ENCODE results near the gene URB1. TPM values are rescaled to one million over a fixed set of nuclear protein-coding genes. Genes with fewer than 3 reads are reported as not detected.
"Not testable (repeated sequence)": the region's sequence is repeated elsewhere in the genome, so short reads cannot be mapped to it uniquely, and the experiment has no call there.

The URB1 gene
- total and polyA plus RNA-seq, 2 experiments from 2014 or later = 3.4 to 10.1 TPM

- no peak overlapping the region for H3K27ac ChIP-seq
- peaks cover 1% of the 10 kb centered on the region for H3K36me3 ChIP-seq (replicated peaks; ENCODE audit: insufficient read depth, low read depth)
These were observed 20.1 kb downstream of the URB1 start for GRCh38 chr21:32372755-32373154.

GRCh38 chr21:32371913-32372314 is 20.9 kb downstream of the URB1 start:
- Histone ChIP-seq H3K9me2 (replicated peaks; ENCODE audit: insufficient read depth) (no peaks in the 10 kb centered on the region), H3K4me3 (no peak overlapping the region), H3K27me3 (no peaks in the 10 kb centered on the region), H2AFZ (no peak overlapping the region), H3K36me3 (replicated peaks; ENCODE audit: insufficient read depth, low read depth) (peaks cover 3% of the 10 kb centered on the region), H3K9me3 (ENCODE audit: low read depth) (no peaks in the 10 kb centered on the region), H3K4me2 (no peak overlapping the region), H3K27ac (no peak overlapping the region), H3K4me1 (ENCODE audit: insufficient read depth) (no peaks in the 10 kb centered on the region), H4K20me1 (ENCODE audit: insufficient read depth, poor library complexity, severe bottlenecking) (no peaks in the 10 kb centered on the region), H3K79me2 (no peaks in the 10 kb centered on the region)
- WGBS (ENCODE audit: low lambda C conversion rate, missing lambda C conversion rate) = 89% methylated on average over 6 of the region's 6 CpGs
- no peak for DNase-seq (ENCODE audit: low spot score)
- TF ChIP-seq EZH2 (IDR thresholded peaks at IDR 0.05; ENCODE audit: borderline replicate concordance) (no peak), EZH2phosphoT487 (IDR thresholded peaks at IDR 0.05; ENCODE audit: low read depth, severe bottlenecking, unreplicated experiment) (no peak)
- TF ChIP-seq, protein P1, sequence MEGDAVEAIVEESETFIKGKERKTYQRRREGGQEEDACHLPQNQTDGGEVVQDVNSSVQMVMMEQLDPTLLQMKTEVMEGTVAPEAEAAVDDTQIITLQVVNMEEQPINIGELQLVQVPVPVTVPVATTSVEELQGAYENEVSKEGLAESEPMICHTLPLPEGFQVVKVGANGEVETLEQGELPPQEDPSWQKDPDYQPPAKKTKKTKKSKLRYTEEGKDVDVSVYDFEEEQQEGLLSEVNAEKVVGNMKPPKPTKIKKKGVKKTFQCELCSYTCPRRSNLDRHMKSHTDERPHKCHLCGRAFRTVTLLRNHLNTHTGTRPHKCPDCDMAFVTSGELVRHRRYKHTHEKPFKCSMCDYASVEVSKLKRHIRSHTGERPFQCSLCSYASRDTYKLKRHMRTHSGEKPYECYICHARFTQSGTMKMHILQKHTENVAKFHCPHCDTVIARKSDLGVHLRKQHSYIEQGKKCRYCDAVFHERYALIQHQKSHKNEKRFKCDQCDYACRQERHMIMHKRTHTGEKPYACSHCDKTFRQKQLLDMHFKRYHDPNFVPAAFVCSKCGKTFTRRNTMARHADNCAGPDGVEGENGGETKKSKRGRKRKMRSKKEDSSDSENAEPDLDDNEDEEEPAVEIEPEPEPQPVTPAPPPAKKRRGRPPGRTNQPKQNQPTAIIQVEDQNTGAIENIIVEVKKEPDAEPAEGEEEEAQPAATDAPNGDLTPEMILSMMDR (IDR thresholded peaks at IDR 0.05; ENCODE audit: poor library complexity) = no peak

More at GRCh38 chr21:32372755-32373154, 20.1 kb downstream of the URB1 start:
- no peak for TF ChIP-seq EZH2 (IDR thresholded peaks at IDR 0.05; ENCODE audit: borderline replicate concordance)
- no peak for TF ChIP-seq EZH2phosphoT487 (IDR thresholded peaks at IDR 0.05; ENCODE audit: low read depth, severe bottlenecking, unreplicated experiment)
- TF ChIP-seq, protein P1 (IDR thresholded peaks at IDR 0.05; ENCODE audit: poor library complexity) = no peak
- H4K20me1 ChIP-seq (ENCODE audit: insufficient read depth, poor library complexity, severe bottlenecking) = no peaks in the 10 kb centered on the region
- no peak overlapping the region for H3K4me3 ChIP-seq
- no peaks in the 10 kb centered on the region for H3K4me1 ChIP-seq (ENCODE audit: insufficient read depth)
- no peaks in the 10 kb centered on the region for H3K9me3 ChIP-seq (ENCODE audit: low read depth)
- no peaks in the 10 kb centered on the region for H3K79me2 ChIP-seq
- no peak overlapping the region for H2AFZ ChIP-seq
- no peaks in the 10 kb centered on the region for H3K9me2 ChIP-seq (replicated peaks; ENCODE audit: insufficient read depth)
- DNase-seq (ENCODE audit: low spot score) = no peak
- WGBS (ENCODE audit: low lambda C conversion rate, missing lambda C conversion rate) = 93% methylated on average over 3 of the region's 3 CpGs
- H3K27me3 ChIP-seq = no peaks in the 10 kb centered on the region
- H3K4me2 ChIP-seq = no peak overlapping the region

- no peak for DNase-seq (ENCODE audit: low spot score)
- peaks cover 3% of the 10 kb centered on the region for H3K36me3 ChIP-seq (replicated peaks; ENCODE audit: insufficient read depth, low read depth)
- H3K4me3 ChIP-seq = no peak overlapping the region
- WGBS (ENCODE audit: low lambda C conversion rate, missing lambda C conversion rate) = 91% methylated on average over 6 of the region's 6 CpGs
- H4K20me1 ChIP-seq (ENCODE audit: insufficient read depth, poor library complexity, severe bottlenecking) = no peaks in the 10 kb centered on the region
- H3K9me2 ChIP-seq (replicated peaks; ENCODE audit: insufficient read depth) = no peaks in the 10 kb centered on the region
- H3K79me2 ChIP-seq = no peaks in the 10 kb centered on the region
- no peak overlapping the region for H2AFZ ChIP-seq
- H3K4me1 ChIP-seq (ENCODE audit: insufficient read depth) = no peaks in the 10 kb centered on the region
- H3K9me3 ChIP-seq (ENCODE audit: low read depth) = no peaks in the 10 kb centered on the region
- H3K27ac ChIP-seq = no peak overlapping the region
- TF ChIP-seq EZH2 (IDR thresholded peaks at IDR 0.05; ENCODE audit: borderline replicate concordance) = no peak
- TF ChIP-seq, protein P1 (IDR thresholded peaks at IDR 0.05; ENCODE audit: poor library complexity) = no peak
- TF ChIP-seq EZH2phosphoT487 (IDR thresholded peaks at IDR 0.05; ENCODE audit: low read depth, severe bottlenecking, unreplicated experiment) = no peak
- no peak overlapping the region for H3K4me2 ChIP-seq
- no peaks in the 10 kb centered on the region for H3K27me3 ChIP-seq
These were observed 21.6 kb downstream of the URB1 start for GRCh38 chr21:32370998-32371766.

- H3K4me1 ChIP-seq (ENCODE audit: insufficient read depth); H4K20me1 ChIP-seq (ENCODE audit: insufficient read depth, poor library complexity, severe bottlenecking); H3K4me2 ChIP-seq; DNase-seq (ENCODE audit: low spot score); H3K27ac ChIP-seq; H3K4me3 ChIP-seq; H2AFZ ChIP-seq; H3K27me3 ChIP-seq; H3K9me2 ChIP-seq (replicated peaks; ENCODE audit: insufficient read depth); H3K36me3 ChIP-seq (replicated peaks; ENCODE audit: insufficient read depth, low read depth); H3K9me3 ChIP-seq (ENCODE audit: low read depth); H3K79me2 ChIP-seq: not testable (repeated sequence)
- 90% methylated on average over 1 of the region's 1 CpG for WGBS (ENCODE audit: low lambda C conversion rate, missing lambda C conversion rate)
These were observed 23.9 kb downstream of the URB1 start for GRCh38 chr21:32368961-32369360.

Data from hepatocyte (in vitro differentiated cells).